ENCODE results near the gene GPA33. TPM values are rescaled to one million over a fixed set of nuclear protein-coding genes. Genes with fewer than 3 reads are reported as not detected.

Gene GPA33
- polyA plus RNA-seq, 1 donor (not counting 4 experiments of a cell fraction or from before 2014, with no cell fraction given), result not detected

- dilution Hi-C loops (cut with MboI; ENCODE audit: extremely low pct_ligation_motif_present, low sequenced_read_pairs), result no loop called here
- Histone ChIP-seq H3K9me1 (ENCODE audit: control insufficient read depth, extremely low read depth, insufficient read depth, low read length) (no peaks in the 10 kb centered on the region), H4K20me1 (ENCODE audit: control insufficient read depth, extremely low read depth, insufficient read depth, low read length) (no peaks in the 10 kb centered on the region), H3K4me2 (ENCODE audit: control insufficient read depth, extremely low read depth, insufficient read depth, low read depth, low read length) (no peak overlapping the region), H3K4me1 (ENCODE audit: control insufficient read depth, extremely low read depth, insufficient read depth, low read length) (peaks cover 3% of the 10 kb centered on the region), H3K9ac (ENCODE audit: control insufficient read depth, extremely low read depth, insufficient read depth, low read length) (no peak overlapping the region), H3K4me3 (ENCODE audit: control insufficient read depth in 2 of 3, extremely low read depth in 1 of 3, insufficient read depth in 2 of 3, low read depth in 1 of 3, low read length in 3 of 3) (no peak overlapping the region), H3K27me3 (ENCODE audit: control insufficient read depth, extremely low read depth, insufficient read depth, low read length) (no peaks in the 10 kb centered on the region), H3K36me3 (ENCODE audit: control insufficient read depth in 2 of 2, extremely low read depth in 1 of 2, insufficient read depth in 2 of 2, low read length in 2 of 2) (no peaks in the 10 kb centered on the region), H3K27ac (ENCODE audit: control insufficient read depth, insufficient read depth, low read length) (no peak overlapping the region), H2AFZ (ENCODE audit: control insufficient read depth, low read length) (no peak overlapping the region), H3K79me2 (ENCODE audit: control insufficient read depth, insufficient read depth, low read length) (no peaks in the 10 kb centered on the region), H3K9me3 (ENCODE audit: control insufficient read depth, low read depth, low read length) (no peaks in the 10 kb centered on the region)
- TF ChIP-seq CTCF (optimal IDR thresholded peaks at IDR 0.05 in 1 of 3, IDR thresholded peaks at IDR 0.05 in 1 of 3, conservative IDR thresholded peaks at IDR 0.05 in 1 of 3; ENCODE audit: extremely low read depth in 1 of 3, insufficient read depth in 2 of 3, low read length in 3 of 3) (no peak), EZH2 (IDR thresholded peaks at IDR 0.05; ENCODE audit: low read length) (no peak)
- FAIRE-seq, result no peak
- no peak for DNase-seq (ENCODE audit: low read depth, low spot score)
These were observed 17.3 kb upstream of the GPA33 start for GRCh38 chr1:167107456-167107855.

GRCh38 chr1:167106119-167106461, 15.9 kb upstream of the GPA33 start:
- Histone ChIP-seq H3K4me1 (ENCODE audit: control insufficient read depth, extremely low read depth, insufficient read depth, low read length) (no peaks in the 10 kb centered on the region), H3K27ac (ENCODE audit: control insufficient read depth, insufficient read depth, low read length) (no peak overlapping the region), H3K79me2 (ENCODE audit: control insufficient read depth, insufficient read depth, low read length) (no peaks in the 10 kb centered on the region), H3K9ac (ENCODE audit: control insufficient read depth, extremely low read depth, insufficient read depth, low read length) (no peak overlapping the region), H3K9me3 (ENCODE audit: control insufficient read depth, low read depth, low read length) (no peaks in the 10 kb centered on the region), H3K9me1 (ENCODE audit: control insufficient read depth, extremely low read depth, insufficient read depth, low read length) (no peaks in the 10 kb centered on the region), H3K4me3 (ENCODE audit: control insufficient read depth in 2 of 3, extremely low read depth in 1 of 3, insufficient read depth in 2 of 3, low read depth in 1 of 3, low read length in 3 of 3) (no peak overlapping the region), H3K27me3 (ENCODE audit: control insufficient read depth, extremely low read depth, insufficient read depth, low read length) (no peaks in the 10 kb centered on the region), H4K20me1 (ENCODE audit: control insufficient read depth, extremely low read depth, insufficient read depth, low read length) (no peaks in the 10 kb centered on the region), H2AFZ (ENCODE audit: control insufficient read depth, low read length) (no peak overlapping the region), H3K4me2 (ENCODE audit: control insufficient read depth, extremely low read depth, insufficient read depth, low read depth, low read length) (no peak overlapping the region), H3K36me3 (ENCODE audit: control insufficient read depth in 2 of 2, extremely low read depth in 1 of 2, insufficient read depth in 2 of 2, low read length in 2 of 2) (no peaks in the 10 kb centered on the region)
- TF ChIP-seq CTCF (optimal IDR thresholded peaks at IDR 0.05 in 1 of 3, IDR thresholded peaks at IDR 0.05 in 1 of 3, conservative IDR thresholded peaks at IDR 0.05 in 1 of 3; ENCODE audit: extremely low read depth in 1 of 3, insufficient read depth in 2 of 3, low read length in 3 of 3) (no peak), EZH2 (IDR thresholded peaks at IDR 0.05; ENCODE audit: low read length) (no peak)
- dilution Hi-C loops (cut with MboI; ENCODE audit: extremely low pct_ligation_motif_present, low sequenced_read_pairs), result no loop called here
- no peak for DNase-seq (ENCODE audit: low read depth, low spot score)
- no peak for FAIRE-seq

Measured in keratinocyte (primary cell).